Measurements from ENCODE around the gene IRF2. TPM values are rescaled to one million over a fixed set of nuclear protein-coding genes. Genes with fewer than 3 reads are reported as not detected.

The IRF2 gene
- total RNA-seq, 2 experiments from 2014 or later, result 11.4 to 14.9 TPM

- TF ChIP-seq, protein P1, sequence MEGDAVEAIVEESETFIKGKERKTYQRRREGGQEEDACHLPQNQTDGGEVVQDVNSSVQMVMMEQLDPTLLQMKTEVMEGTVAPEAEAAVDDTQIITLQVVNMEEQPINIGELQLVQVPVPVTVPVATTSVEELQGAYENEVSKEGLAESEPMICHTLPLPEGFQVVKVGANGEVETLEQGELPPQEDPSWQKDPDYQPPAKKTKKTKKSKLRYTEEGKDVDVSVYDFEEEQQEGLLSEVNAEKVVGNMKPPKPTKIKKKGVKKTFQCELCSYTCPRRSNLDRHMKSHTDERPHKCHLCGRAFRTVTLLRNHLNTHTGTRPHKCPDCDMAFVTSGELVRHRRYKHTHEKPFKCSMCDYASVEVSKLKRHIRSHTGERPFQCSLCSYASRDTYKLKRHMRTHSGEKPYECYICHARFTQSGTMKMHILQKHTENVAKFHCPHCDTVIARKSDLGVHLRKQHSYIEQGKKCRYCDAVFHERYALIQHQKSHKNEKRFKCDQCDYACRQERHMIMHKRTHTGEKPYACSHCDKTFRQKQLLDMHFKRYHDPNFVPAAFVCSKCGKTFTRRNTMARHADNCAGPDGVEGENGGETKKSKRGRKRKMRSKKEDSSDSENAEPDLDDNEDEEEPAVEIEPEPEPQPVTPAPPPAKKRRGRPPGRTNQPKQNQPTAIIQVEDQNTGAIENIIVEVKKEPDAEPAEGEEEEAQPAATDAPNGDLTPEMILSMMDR (IDR thresholded peaks at IDR 0.05), result no peak
- no peaks in the 10 kb centered on the region for H3K36me3 ChIP-seq (ENCODE audit: insufficient read depth, low read length)
- Mint-ChIP-seq H3K27me3 (no peaks in the 10 kb centered on the region), H3K27ac (no peak overlapping the region), H3K9me3 (no peaks in the 10 kb centered on the region), H3K4me1 (ENCODE audit: low read depth) (no peaks in the 10 kb centered on the region), H3K36me3 (ENCODE audit: low read depth) (no peaks in the 10 kb centered on the region), H3K4me3 (no peak overlapping the region)
- H3K27ac ChIP-seq (ENCODE audit: low read depth in 1 of 2, low read length in 2 of 2), result no peak overlapping the region
- peaks cover 0 to 4% of the 10 kb centered on the region in 2 experiments for H3K9me3 ChIP-seq (ENCODE audit: control insufficient read depth in 1 of 2, insufficient read depth in 1 of 2, low read length in 2 of 2)
- no peaks in the 10 kb centered on the region for H3K27me3 ChIP-seq (ENCODE audit: control insufficient read depth in 1 of 2, insufficient read depth in 2 of 2, low read length in 2 of 2)
- ChIA-PET CTCF (no interaction called here), POLR2A (no interaction called here)
- intact Hi-C loops (cut with DNase I, micrococcal nuclease), result no loop called here
- DNase-seq, result no peak
- no peak for ATAC-seq (ENCODE audit: poor library complexity)
- no peak overlapping the region for H3K4me3 ChIP-seq (ENCODE audit: low read length)
- no peaks in the 10 kb centered on the region for H3K4me1 ChIP-seq (ENCODE audit: insufficient read depth, low read length)
These were observed 112.9 kb downstream of the IRF2 start for GRCh38 chr4:184361443-184361842.

- Histone ChIP-seq H3K9me3 (ENCODE audit: control insufficient read depth in 1 of 2, insufficient read depth in 1 of 2, low read length in 2 of 2) (peaks cover 0 to 4% of the 10 kb centered on the region in 2 experiments), H3K4me1 (ENCODE audit: insufficient read depth, low read length) (peaks cover 5% of the 10 kb centered on the region), H3K4me3 (ENCODE audit: low read length) (no peak overlapping the region), H3K27ac (ENCODE audit: low read depth in 1 of 2, low read length in 2 of 2) (no peak overlapping the region), H3K27me3 (ENCODE audit: control insufficient read depth in 1 of 2, insufficient read depth in 2 of 2, low read length in 2 of 2) (no peaks in the 10 kb centered on the region), H3K36me3 (ENCODE audit: insufficient read depth, low read length) (no peaks in the 10 kb centered on the region)
- ATAC-seq (ENCODE audit: poor library complexity) (no peak), DNase-seq (no peak)
- intact Hi-C loops (cut with DNase I, micrococcal nuclease), result no loop called here
- CTCF ChIA-PET, result no interaction called here
- Mint-ChIP-seq H3K27ac (no peak overlapping the region), H3K36me3 (ENCODE audit: low read depth) (no peaks in the 10 kb centered on the region), H3K27me3 (no peaks in the 10 kb centered on the region), H3K9me3 (no peaks in the 10 kb centered on the region), H3K4me3 (no peak overlapping the region), H3K4me1 (ENCODE audit: low read depth) (peaks cover 6% of the 10 kb centered on the region)
- POLR2A ChIA-PET, result no interaction called here
- TF ChIP-seq, protein P1 (IDR thresholded peaks at IDR 0.05), result no peak
These were observed 114.5 kb downstream of the IRF2 start for GRCh38 chr4:184359888-184360287.

- intact Hi-C loops (cut with DNase I, micrococcal nuclease), result no loop called here
- Histone ChIP-seq H3K27ac (ENCODE audit: low read depth in 1 of 2, low read length in 2 of 2) (no peak overlapping the region), H3K4me3 (ENCODE audit: low read length) (no peak overlapping the region), H3K36me3 (ENCODE audit: insufficient read depth, low read length) (no peaks in the 10 kb centered on the region), H3K9me3 (ENCODE audit: control insufficient read depth in 1 of 2, insufficient read depth in 1 of 2, low read length in 2 of 2) (peaks cover 0 to 4% of the 10 kb centered on the region in 2 experiments), H3K27me3 (ENCODE audit: control insufficient read depth in 1 of 2, insufficient read depth in 2 of 2, low read length in 2 of 2) (no peaks in the 10 kb centered on the region), H3K4me1 (ENCODE audit: insufficient read depth, low read length) (peaks cover 11% of the 10 kb centered on the region)
- ChIA-PET CTCF (no interaction called here), POLR2A (no interaction called here)
- peaks cover 10% of the 10 kb centered on the region for H3K4me1 Mint-ChIP-seq (ENCODE audit: low read depth)
- ATAC-seq (ENCODE audit: poor library complexity), result no peak
- H3K4me3 Mint-ChIP-seq, result no peak overlapping the region
- no peak for DNase-seq
- no peaks in the 10 kb centered on the region for H3K27me3 Mint-ChIP-seq
- TF ChIP-seq, protein P1 (IDR thresholded peaks at IDR 0.05), result no peak
- H3K27ac Mint-ChIP-seq, result no peak overlapping the region
- H3K36me3 Mint-ChIP-seq (ENCODE audit: low read depth), result no peaks in the 10 kb centered on the region
- no peaks in the 10 kb centered on the region for H3K9me3 Mint-ChIP-seq
These were observed 115.7 kb downstream of the IRF2 start for GRCh38 chr4:184358521-184359232.
